H9 (cell line): Measurements from ENCODE around the gene RPS21. TPM values are rescaled to one million over a fixed set of nuclear protein-coding genes. Genes with fewer than 3 reads are reported as not detected.

ENCODE experiments used
- DNase-seq: peaks from one replicate; pipeline ENCODE4 v3.0.0-alpha.2; 2017
- H2AFZ ChIP-seq: one replicate; pipeline ENCODE4 v1.6.1; 2013; ENCODE audit warnings: mild to moderate bottlenecking, low read length, control low read depth, moderate library complexity
- H2AK5ac ChIP-seq: 2 replicates; pipeline ENCODE4 v1.6.1; 2013; ENCODE audit warnings: low read length, control low read depth, mixed read lengths; ENCODE audit not compliant: insufficient read length
- H2BK120ac ChIP-seq: one replicate; pipeline ENCODE4 v1.6.1; 2013; ENCODE audit warnings: low read depth, mild to moderate bottlenecking, low read length, control low read depth, inconsistent platforms; ENCODE audit not compliant: poor library complexity, severe bottlenecking
- H2BK12ac ChIP-seq: 2 replicates; pipeline ENCODE4 v1.6.1; 2013; ENCODE audit warnings: low read length, control low read depth, mixed read lengths, low read depth; ENCODE audit not compliant: insufficient read length
- H2BK15ac ChIP-seq: 2 replicates; pipeline ENCODE4 v1.6.1; 2013; ENCODE audit warnings: low read depth, low read length, control low read depth
- H2BK20ac ChIP-seq: one replicate; pipeline ENCODE4 v1.6.1; 2013; ENCODE audit warnings: low read depth, mild to moderate bottlenecking, low read length, control low read depth, inconsistent platforms; ENCODE audit not compliant: poor library complexity, severe bottlenecking
- H2BK5ac ChIP-seq: 2 replicates; pipeline ENCODE4 v1.6.1; 2013; ENCODE audit warnings: low read length, control low read depth, mixed read lengths; ENCODE audit not compliant: insufficient read length
- H3K14ac ChIP-seq: 2 replicates; pipeline ENCODE4 v1.6.1; 2013; ENCODE audit warnings: low read length, control low read depth; ENCODE audit not compliant: insufficient read depth
- H3K18ac ChIP-seq: 2 replicates; pipeline ENCODE4 v1.6.1; 2013; ENCODE audit warnings: low read depth, mild to moderate bottlenecking, mixed read lengths, low read length, control low read depth; ENCODE audit not compliant: insufficient read length
- H3K23ac ChIP-seq: 2 replicates; pipeline ENCODE4 v1.6.1; 2013; ENCODE audit warnings: low read length, control low read depth, mixed read lengths, low read depth; ENCODE audit not compliant: insufficient read length
- H3K23me2 ChIP-seq: 2 replicates; pipeline ENCODE4 v1.6.1; 2013; ENCODE audit warnings: low read depth, mild to moderate bottlenecking, mixed read lengths, low read length, control low read depth; ENCODE audit not compliant: insufficient read length, poor library complexity, severe bottlenecking
- H3K27ac ChIP-seq: 2 replicates; pipeline ENCODE4 v1.5.1; 2013; ENCODE audit warnings: low read length, control low read depth, mixed read lengths, low read depth; ENCODE audit not compliant: insufficient read length
- H3K27me3 ChIP-seq: 2 replicates; pipeline ENCODE4 v1.6.1; 2013; ENCODE audit warnings: low read length, control low read depth, inconsistent platforms; ENCODE audit not compliant: insufficient read depth
- H3K4ac ChIP-seq: 2 replicates; pipeline ENCODE4 v1.6.1; 2013; ENCODE audit warnings: low read depth, mild to moderate bottlenecking, control low read depth, inconsistent platforms, low read length, moderate library complexity
- H3K4me1 ChIP-seq: 2 replicates; pipeline ENCODE4 v1.6.1; 2013; ENCODE audit warnings: low read length, control low read depth, inconsistent platforms; ENCODE audit not compliant: insufficient read depth
- H3K4me2 ChIP-seq: 2 replicates; pipeline ENCODE4 v1.6.1; 2013; ENCODE audit warnings: low read length, control low read depth, mixed read lengths; ENCODE audit not compliant: insufficient read length, insufficient read depth
- H3K56ac ChIP-seq: 2 replicates; pipeline ENCODE4 v1.6.1; 2013; ENCODE audit warnings: low read depth, mild to moderate bottlenecking, mixed read lengths, low read length, control low read depth; ENCODE audit not compliant: insufficient read length
- H3K79me1 ChIP-seq: 2 replicates; pipeline ENCODE4 v1.6.1; 2013; ENCODE audit warnings: low read depth, mild to moderate bottlenecking, moderate library complexity, low read length, control low read depth, inconsistent platforms; ENCODE audit not compliant: insufficient read depth, poor library complexity, severe bottlenecking
- H3K79me2 ChIP-seq: 2 replicates; pipeline ENCODE4 v1.6.1; 2013; ENCODE audit warnings: low read length, control low read depth, inconsistent platforms; ENCODE audit not compliant: insufficient read depth
- H3K9ac ChIP-seq: 2 replicates; pipeline ENCODE4 v1.6.1; 2013; ENCODE audit warnings: low read length, control low read depth, mixed read lengths; ENCODE audit not compliant: insufficient read length; ENCODE audit errors: extremely low read depth
- H3K9me3 ChIP-seq: one replicate; pipeline ENCODE4 v1.6.1; 2013; ENCODE audit warnings: low read depth, low read length, inconsistent platforms; ENCODE audit not compliant: control insufficient read depth
- H3T11ph ChIP-seq: one replicate; pipeline ENCODE4 v1.6.1; 2013; ENCODE audit warnings: mild to moderate bottlenecking, low read length, control low read depth, inconsistent platforms
- H4K20me1 ChIP-seq: one replicate; pipeline ENCODE4 v1.6.1; 2013; ENCODE audit not compliant: control insufficient read depth, insufficient read length, insufficient read depth
- H4K5ac ChIP-seq: 2 replicates; pipeline ENCODE4 v1.6.1; 2013; ENCODE audit warnings: low read depth, mild to moderate bottlenecking, mixed read lengths, low read length, control low read depth; ENCODE audit not compliant: insufficient read length
- H4K8ac ChIP-seq: replicated peaks from 2 replicates; pipeline ENCODE4 v1.6.1; 2013; ENCODE audit warnings: low read length, control low read depth, mixed read lengths, low read depth; ENCODE audit not compliant: insufficient read length
- H4K91ac ChIP-seq: 2 replicates; pipeline ENCODE4 v1.6.1; 2013; ENCODE audit warnings: low read depth, mild to moderate bottlenecking, moderate library complexity, mixed read lengths, low read length, control low read depth; ENCODE audit not compliant: insufficient read length
- H3K27ac Mint-ChIP-seq, 3 experiments: 2 replicates in 2 of 3; 3 replicates in 1 of 3; pipeline ENCODE4 v1.8.0; 2020 to 2021; ENCODE audit warnings: mixed read lengths in 3 of 3, mild to moderate bottlenecking in 1 of 3, moderate library complexity in 1 of 3
- H3K27me3 Mint-ChIP-seq: 2 replicates; pipeline ENCODE4 v1.8.0; 2021; ENCODE audit warnings: low read depth, mild to moderate bottlenecking, moderate library complexity, mixed read lengths
- H3K36me3 Mint-ChIP-seq, 3 experiments: 2 replicates in 2 of 3; 3 replicates in 1 of 3; pipeline ENCODE4 v1.8.0; 2020 to 2021; ENCODE audit warnings: low read depth in 3 of 3, mixed read lengths in 3 of 3; ENCODE audit not compliant: insufficient read depth in 1 of 3
- H3K4me1 Mint-ChIP-seq, 2 experiments: 2 replicates each; pipeline ENCODE4 v1.8.0; 2020; ENCODE audit warnings: mixed read lengths in 2 of 2
- H3K4me3 Mint-ChIP-seq, 2 experiments: 2 replicates in 1 of 2; 3 replicates in 1 of 2; pipeline ENCODE4 v1.8.0; 2020 to 2021; ENCODE audit warnings: mild to moderate bottlenecking in 2 of 2, mixed read lengths in 2 of 2, moderate library complexity in 1 of 2
- H3K9me3 Mint-ChIP-seq, 2 experiments: 2 replicates in 1 of 2; 3 replicates in 1 of 2; pipeline ENCODE4 v1.8.0; 2020; ENCODE audit warnings: mild to moderate bottlenecking in 2 of 2, mixed read lengths in 2 of 2, moderate library complexity in 1 of 2
- CTCF ChIP-seq: fragments of 200-600 bp; sonication (generic); conservative IDR thresholded peaks from 3 replicates; pipeline ENCODE4 v1.8.0; 2021; ENCODE audit warnings: antibody characterized with exemption, mild to moderate bottlenecking
- WGBS: extraction: QIAGEN DNeasy Blood & Tissue Kit; methylation state at CpG from one replicate; pipeline ENCODE4 v1.1.7; 2013; ENCODE audit warnings: missing lambda C conversion rate, low lambda C conversion rate, mixed read lengths; ENCODE audit not compliant: insufficient read length; ENCODE audit errors: extremely low coverage; 5-methylcytosine and 5-hydroxymethylcytosine counted together
- total RNA-seq: library from RNA; stranded (reverse); gene quantifications from 2 replicates; pipeline ENCODE4 v1.2.1, GENCODE V29; 2021

The RPS21 gene
- total RNA-seq, 1 experiment from 2014 or later = 1,715 TPM

- Histone ChIP-seq H3K4me2 (no peak overlapping the region), H3T11ph (no peak overlapping the region), H4K8ac (no peak overlapping the region), H2AFZ (no peak overlapping the region), H3K4ac (no peak overlapping the region), H2BK15ac (no peak overlapping the region), H3K14ac (no peak overlapping the region), H2BK12ac (no peak overlapping the region), H4K20me1 (no peaks in the 10 kb centered on the region), H2AK5ac (no peak overlapping the region), H2BK5ac (no peak overlapping the region), H3K4me1 (no peaks in the 10 kb centered on the region), H4K91ac (no peak overlapping the region), H2BK20ac (no peak overlapping the region), H3K27ac (no peak overlapping the region), H3K27me3 (no peaks in the 10 kb centered on the region), H3K56ac (no peak overlapping the region), H3K23me2 (no peaks in the 10 kb centered on the region), H2BK120ac (no peak overlapping the region), H3K79me1 (no peaks in the 10 kb centered on the region), H3K79me2 (no peaks in the 10 kb centered on the region), H3K9ac (no peak overlapping the region), H3K9me3 (no peaks in the 10 kb centered on the region), H4K5ac (no peak overlapping the region), H3K18ac (no peak overlapping the region), H3K23ac (no peak overlapping the region)
- no peak overlapping the region for H3K27ac Mint-ChIP-seq
- no peak overlapping the region for H3K4me3 Mint-ChIP-seq
- H3K9me3 Mint-ChIP-seq = no peaks in the 10 kb centered on the region
- no peaks in the 10 kb centered on the region; a peak in 1 of 7 replicates for H3K36me3 Mint-ChIP-seq
- no peak for TF ChIP-seq CTCF
- H3K4me1 Mint-ChIP-seq = peaks cover 9 to 15% of the 10 kb centered on the region in 2 experiments
- WGBS = no CpG with 5 or more reads among the region's 12 CpGs
- peaks cover 16% of the 10 kb centered on the region for H3K27me3 Mint-ChIP-seq
- DNase-seq = no peak
Measured at GRCh38 chr20:62408640-62409039, 21.7 kb downstream of the RPS21 start.
